HepG2 (cell line): ENCODE results near the gene BCL7A. TPM values are rescaled to one million over a fixed set of nuclear protein-coding genes. Genes with fewer than 3 reads are reported as not detected.

Experiments
- FOXK1 ChIP-seq: sonication (generic); formaldehyde crosslinking; IDR thresholded peaks from 2 replicates; pipeline ENCODE4 v1.4.0; 2020; ENCODE audit warnings: low read depth, missing genetic modification reagents, borderline replicate concordance
- FOXP1 ChIP-seq, 2 experiments: fragments of 450-650 bp in 1 of 2; IDR thresholded peaks; 2 replicates each; pipeline ENCODE4 v1.6.1; 2017 to 2018; ENCODE audit warnings: antibody characterized with exemption in 1 of 2
- JUNB ChIP-seq: sonication (generic); formaldehyde crosslinking; IDR thresholded peaks from 2 replicates; pipeline ENCODE4 v1.8.0; 2022; ENCODE audit warnings: missing genetic modification reagents, mild to moderate bottlenecking, borderline replicate concordance
- LCORL ChIP-seq, 2 experiments: fragments of 450-650 bp in 1 of 2; sonication (generic) in 1 of 2; formaldehyde crosslinking in 1 of 2; IDR thresholded peaks; 2 replicates each; pipeline versions ENCODE4 v1.5.0 to v1.6.1; 2017 to 2020; ENCODE audit warnings: antibody characterized with exemption in 1 of 2, missing genetic modification reagents in 1 of 2
- NKX3-1 ChIP-seq: sonication (generic); formaldehyde crosslinking; IDR thresholded peaks from 2 replicates; pipeline ENCODE4 v1.5.0; 2020; ENCODE audit warnings: missing genetic modification reagents
- RARA ChIP-seq: IDR thresholded peaks from 2 replicates; pipeline ENCODE4 v1.6.1; 2016; ENCODE audit warnings: missing genetic modification reagents, missing compliant biosample characterization
- REL ChIP-seq: sonication (generic); formaldehyde crosslinking; conservative IDR thresholded peaks from 2 replicates; pipeline ENCODE4 v1.8.0; 2022; ENCODE audit warnings: mild to moderate bottlenecking, missing genetic modification reagents, moderate library complexity
- RFX3 ChIP-seq: IDR thresholded peaks from 2 replicates; pipeline ENCODE4 v1.6.1; 2016; ENCODE audit warnings: missing biosample characterization, missing genetic modification reagents
- TCF7 ChIP-seq: sonication (generic); IDR thresholded peaks from 2 replicates; pipeline ENCODE4 v1.6.1; 2016; ENCODE audit warnings: antibody characterized with exemption, low read depth
- ZBTB7B ChIP-seq: sonication (generic); formaldehyde crosslinking; IDR thresholded peaks from 2 replicates; pipeline ENCODE4 v1.4.0; 2020; ENCODE audit warnings: missing genetic modification reagents
- ZMYM2 ChIP-seq: sonication (generic); formaldehyde crosslinking; IDR thresholded peaks from 2 replicates; pipeline ENCODE4 v1.8.0; 2022; ENCODE audit warnings: mild to moderate bottlenecking, missing genetic modification reagents
- ZNF816 ChIP-seq: sonication (generic); formaldehyde crosslinking; IDR thresholded peaks from 2 replicates; pipeline ENCODE4 v1.8.0; 2022; ENCODE audit warnings: missing genetic modification reagents, mild to moderate bottlenecking, borderline replicate concordance
- polyA plus RNA-seq, 8 experiments: library from polyadenylated mRNA; depleted of rRNA in 3 of 8; stranded (reverse) in 7 of 8; unstranded in 1 of 8; fragments of >200 nt; fragmentation: Illumina TruSeq in 4 of 8; extraction: Trizol in 4 of 8; gene quantifications; 2 replicates each; pipeline versions ENCODE4 v1.2.1 to v1.2.3, GENCODE V29; 2011 to 2016; ENCODE audit warnings: low read depth in 4 of 8, missing spikeins in 1 of 8, mixed read lengths in 1 of 8; ENCODE audit not compliant: insufficient read depth in 1 of 8
- total RNA-seq, 5 experiments: library from RNA; depleted of rRNA; stranded (reverse); fragments of >200 nt; fragmentation: Illumina TruSeq; extraction: Trizol; gene quantifications; 2 replicates each; pipeline ENCODE4 v1.2.3, GENCODE V29; 2016; ENCODE audit warnings: low read depth in 1 of 5
- TF ChIP-seq, protein P1 (sequence below): sonication (generic); formaldehyde crosslinking; IDR thresholded peaks from 2 replicates; pipeline ENCODE4 v1.4.0; 2020; ENCODE audit warnings: missing genetic modification reagents, borderline replicate concordance
- TF ChIP-seq, protein P2 (sequence below): sonication (generic); formaldehyde crosslinking; IDR thresholded peaks from 2 replicates; pipeline ENCODE4 v1.5.1; 2020; ENCODE audit warnings: missing genetic modification reagents, mild to moderate bottlenecking, borderline replicate concordance
- TF ChIP-seq, protein P3 (sequence below): sonication (generic); formaldehyde crosslinking; IDR thresholded peaks from 2 replicates; pipeline ENCODE4 v1.5.0; 2020; ENCODE audit warnings: missing genetic modification reagents
- TF ChIP-seq, protein P4 (sequence below): sonication (generic); formaldehyde crosslinking; IDR thresholded peaks from 2 replicates; pipeline ENCODE4 v1.4.0; 2020; ENCODE audit warnings: missing genetic modification reagents
- TF ChIP-seq, protein P5 (sequence below): sonication (generic); formaldehyde crosslinking; IDR thresholded peaks from 2 replicates; pipeline ENCODE4 v1.5.1; 2020; ENCODE audit warnings: mild to moderate bottlenecking, missing genetic modification reagents, borderline replicate concordance

The BCL7A gene
- total and polyA plus RNA-seq, 2 of the 13 experiments (the other 11 are each of a cell fraction or from before 2014, with no cell fraction given), result 4.1 to 6.2 TPM

DNA sequence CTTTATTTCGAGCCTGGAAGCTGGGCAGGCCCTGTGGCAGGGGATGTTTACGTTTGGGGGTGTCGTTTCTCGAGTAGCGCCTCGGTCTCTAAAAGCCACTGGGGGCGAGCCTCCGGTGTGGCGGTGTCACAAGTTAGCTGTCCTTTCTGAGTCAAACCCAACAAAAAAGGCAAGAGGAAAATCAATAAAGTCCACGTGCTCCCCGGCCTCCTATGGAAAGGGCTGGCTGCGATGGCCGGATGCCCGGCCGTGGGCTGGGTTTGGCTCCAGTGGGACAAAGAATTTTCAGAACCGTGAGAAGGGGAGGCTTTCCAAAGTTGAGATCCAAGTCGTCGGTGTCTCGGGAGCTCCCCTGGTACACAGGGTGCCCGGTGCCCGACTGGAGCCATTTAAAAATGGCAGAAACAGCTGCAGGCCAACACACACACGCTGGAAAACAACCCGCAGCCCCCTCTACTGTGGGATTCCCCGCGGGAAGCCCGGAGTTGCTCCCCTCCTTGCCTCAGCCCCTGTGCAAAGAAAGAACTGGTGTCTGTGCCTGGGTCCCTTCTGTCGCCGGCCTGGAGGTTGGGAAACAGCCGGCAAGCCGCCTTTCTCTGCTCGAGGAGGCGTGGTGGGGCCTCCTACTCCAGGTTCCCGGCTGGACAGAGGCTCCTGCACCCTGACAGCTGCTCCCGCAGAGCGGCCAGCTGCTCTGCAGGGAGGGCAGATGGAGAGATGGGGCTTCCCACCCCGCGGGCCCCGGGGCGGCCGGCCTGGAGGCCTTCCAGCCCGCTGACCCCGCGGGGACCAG, 1.9 kb downstream of the BCL7A start (continued):
- TF ChIP-seq, protein P1, sequence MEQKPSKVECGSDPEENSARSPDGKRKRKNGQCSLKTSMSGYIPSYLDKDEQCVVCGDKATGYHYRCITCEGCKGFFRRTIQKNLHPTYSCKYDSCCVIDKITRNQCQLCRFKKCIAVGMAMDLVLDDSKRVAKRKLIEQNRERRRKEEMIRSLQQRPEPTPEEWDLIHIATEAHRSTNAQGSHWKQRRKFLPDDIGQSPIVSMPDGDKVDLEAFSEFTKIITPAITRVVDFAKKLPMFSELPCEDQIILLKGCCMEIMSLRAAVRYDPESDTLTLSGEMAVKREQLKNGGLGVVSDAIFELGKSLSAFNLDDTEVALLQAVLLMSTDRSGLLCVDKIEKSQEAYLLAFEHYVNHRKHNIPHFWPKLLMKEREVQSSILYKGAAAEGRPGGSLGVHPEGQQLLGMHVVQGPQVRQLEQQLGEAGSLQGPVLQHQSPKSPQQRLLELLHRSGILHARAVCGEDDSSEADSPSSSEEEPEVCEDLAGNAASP, result 0 out of 2 replicates have a peak, but pooled peaks have one; percentile 17
- TF ChIP-seq FOXK1 (CRISPR knock-in tag) (0 out of 2 replicates have a peak, but pooled peaks have one; percentile 28), RFX3 (CRISPR knock-in tag) (no peak), RARA (peak; percentile 28; the same call in 1 of the 2 replicates), REL (CRISPR knock-in tag) (0 out of 2 replicates have a peak, but pooled peaks have one; percentile 62), TCF7 (peak; percentile 22; the same call in 1 of the 2 replicates), LCORL (IDR thresholded peaks at IDR 0.05) (no peak), LCORL (CRISPR knock-in tag; IDR thresholded peaks at IDR 0.05) (peak; percentile 19; the same call in 1 of the 2 replicates), ZBTB7B (CRISPR knock-in tag) (peak; percentile 27; the same call in 1 of the 2 replicates), FOXP1 (IDR thresholded peaks at IDR 0.05) (no peak), FOXP1 (CRISPR knock-in tag; IDR thresholded peaks at IDR 0.05) (peak; percentile 28), NKX3-1 (CRISPR knock-in tag) (0 out of 2 replicates have a peak, but pooled peaks have one; percentile 55), ZNF816 (0 out of 2 replicates have a peak, but pooled peaks have one; percentile 16), ZMYM2 (CRISPR knock-in tag) (peak; percentile 47; the same call in 1 of the 2 replicates), JUNB (CRISPR knock-in tag) (peak; percentile 56; the same call in 1 of the 2 replicates)
- TF ChIP-seq, protein P2, sequence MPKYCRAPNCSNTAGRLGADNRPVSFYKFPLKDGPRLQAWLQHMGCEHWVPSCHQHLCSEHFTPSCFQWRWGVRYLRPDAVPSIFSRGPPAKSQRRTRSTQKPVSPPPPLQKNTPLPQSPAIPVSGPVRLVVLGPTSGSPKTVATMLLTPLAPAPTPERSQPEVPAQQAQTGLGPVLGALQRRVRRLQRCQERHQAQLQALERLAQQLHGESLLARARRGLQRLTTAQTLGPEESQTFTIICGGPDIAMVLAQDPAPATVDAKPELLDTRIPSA, result 0 out of 2 replicates have a peak, but pooled peaks have one; percentile 46
- TF ChIP-seq, protein P3, sequence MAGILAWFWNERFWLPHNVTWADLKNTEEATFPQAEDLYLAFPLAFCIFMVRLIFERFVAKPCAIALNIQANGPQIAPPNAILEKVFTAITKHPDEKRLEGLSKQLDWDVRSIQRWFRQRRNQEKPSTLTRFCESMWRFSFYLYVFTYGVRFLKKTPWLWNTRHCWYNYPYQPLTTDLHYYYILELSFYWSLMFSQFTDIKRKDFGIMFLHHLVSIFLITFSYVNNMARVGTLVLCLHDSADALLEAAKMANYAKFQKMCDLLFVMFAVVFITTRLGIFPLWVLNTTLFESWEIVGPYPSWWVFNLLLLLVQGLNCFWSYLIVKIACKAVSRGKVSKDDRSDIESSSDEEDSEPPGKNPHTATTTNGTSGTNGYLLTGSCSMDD (CRISPR knock-in tag), result no peak
- TF ChIP-seq, protein P4, sequence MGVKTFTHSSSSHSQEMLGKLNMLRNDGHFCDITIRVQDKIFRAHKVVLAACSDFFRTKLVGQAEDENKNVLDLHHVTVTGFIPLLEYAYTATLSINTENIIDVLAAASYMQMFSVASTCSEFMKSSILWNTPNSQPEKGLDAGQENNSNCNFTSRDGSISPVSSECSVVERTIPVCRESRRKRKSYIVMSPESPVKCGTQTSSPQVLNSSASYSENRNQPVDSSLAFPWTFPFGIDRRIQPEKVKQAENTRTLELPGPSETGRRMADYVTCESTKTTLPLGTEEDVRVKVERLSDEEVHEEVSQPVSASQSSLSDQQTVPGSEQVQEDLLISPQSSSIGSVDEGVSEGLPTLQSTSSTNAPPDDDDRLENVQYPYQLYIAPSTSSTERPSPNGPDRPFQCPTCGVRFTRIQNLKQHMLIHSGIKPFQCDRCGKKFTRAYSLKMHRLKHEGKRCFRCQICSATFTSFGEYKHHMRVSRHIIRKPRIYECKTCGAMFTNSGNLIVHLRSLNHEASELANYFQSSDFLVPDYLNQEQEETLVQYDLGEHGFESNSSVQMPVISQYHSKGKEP (CRISPR knock-in tag), result no peak
- TF ChIP-seq, protein P5, sequence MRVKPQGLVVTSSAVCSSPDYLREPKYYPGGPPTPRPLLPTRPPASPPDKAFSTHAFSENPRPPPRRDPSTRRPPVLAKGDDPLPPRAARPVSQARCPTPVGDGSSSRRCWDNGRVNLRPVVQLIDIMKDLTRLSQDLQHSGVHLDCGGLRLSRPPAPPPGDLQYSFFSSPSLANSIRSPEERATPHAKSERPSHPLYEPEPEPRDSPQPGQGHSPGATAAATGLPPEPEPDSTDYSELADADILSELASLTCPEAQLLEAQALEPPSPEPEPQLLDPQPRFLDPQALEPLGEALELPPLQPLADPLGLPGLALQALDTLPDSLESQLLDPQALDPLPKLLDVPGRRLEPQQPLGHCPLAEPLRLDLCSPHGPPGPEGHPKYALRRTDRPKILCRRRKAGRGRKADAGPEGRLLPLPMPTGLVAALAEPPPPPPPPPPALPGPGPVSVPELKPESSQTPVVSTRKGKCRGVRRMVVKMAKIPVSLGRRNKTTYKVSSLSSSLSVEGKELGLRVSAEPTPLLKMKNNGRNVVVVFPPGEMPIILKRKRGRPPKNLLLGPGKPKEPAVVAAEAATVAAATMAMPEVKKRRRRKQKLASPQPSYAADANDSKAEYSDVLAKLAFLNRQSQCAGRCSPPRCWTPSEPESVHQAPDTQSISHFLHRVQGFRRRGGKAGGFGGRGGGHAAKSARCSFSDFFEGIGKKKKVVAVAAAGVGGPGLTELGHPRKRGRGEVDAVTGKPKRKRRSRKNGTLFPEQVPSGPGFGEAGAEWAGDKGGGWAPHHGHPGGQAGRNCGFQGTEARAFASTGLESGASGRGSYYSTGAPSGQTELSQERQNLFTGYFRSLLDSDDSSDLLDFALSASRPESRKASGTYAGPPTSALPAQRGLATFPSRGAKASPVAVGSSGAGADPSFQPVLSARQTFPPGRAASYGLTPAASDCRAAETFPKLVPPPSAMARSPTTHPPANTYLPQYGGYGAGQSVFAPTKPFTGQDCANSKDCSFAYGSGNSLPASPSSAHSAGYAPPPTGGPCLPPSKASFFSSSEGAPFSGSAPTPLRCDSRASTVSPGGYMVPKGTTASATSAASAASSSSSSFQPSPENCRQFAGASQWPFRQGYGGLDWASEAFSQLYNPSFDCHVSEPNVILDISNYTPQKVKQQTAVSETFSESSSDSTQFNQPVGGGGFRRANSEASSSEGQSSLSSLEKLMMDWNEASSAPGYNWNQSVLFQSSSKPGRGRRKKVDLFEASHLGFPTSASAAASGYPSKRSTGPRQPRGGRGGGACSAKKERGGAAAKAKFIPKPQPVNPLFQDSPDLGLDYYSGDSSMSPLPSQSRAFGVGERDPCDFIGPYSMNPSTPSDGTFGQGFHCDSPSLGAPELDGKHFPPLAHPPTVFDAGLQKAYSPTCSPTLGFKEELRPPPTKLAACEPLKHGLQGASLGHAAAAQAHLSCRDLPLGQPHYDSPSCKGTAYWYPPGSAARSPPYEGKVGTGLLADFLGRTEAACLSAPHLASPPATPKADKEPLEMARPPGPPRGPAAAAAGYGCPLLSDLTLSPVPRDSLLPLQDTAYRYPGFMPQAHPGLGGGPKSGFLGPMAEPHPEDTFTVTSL, result 0 out of 2 replicates have a peak, but pooled peaks have one; percentile 15
